Subcutaneous abdominal adipose tissue (tissue), 5 donors: ENCODE data around the gene NDUFAF5.
A peak's percentile ranks its signal among the peaks of the same experiment; 100 is the strongest.

Source experiments
- H3K27ac ChIP-seq: one replicate; pipeline ENCODE4 v1.7.0; 2013; ENCODE audit warnings: low read depth, mild to moderate bottlenecking, inconsistent platforms, low read length, moderate library complexity
- H3K27me3 ChIP-seq, 5 donors: one replicate each; pipeline ENCODE4 v1.7.0; 2013; ENCODE audit warnings: low read length in 5 of 5, inconsistent platforms in 1 of 5; ENCODE audit not compliant: control insufficient read depth in 5 of 5, insufficient read depth in 4 of 5
- H3K36me3 ChIP-seq, 5 donors: one replicate each; pipeline ENCODE4 v1.7.0; 2013; ENCODE audit warnings: low read length in 5 of 5; ENCODE audit not compliant: control insufficient read depth in 5 of 5, insufficient read depth in 5 of 5
- H3K4me1 ChIP-seq, 5 donors: one replicate each; pipeline ENCODE4 v1.7.0; 2013; ENCODE audit warnings: low read length in 5 of 5, mild to moderate bottlenecking in 3 of 5, moderate library complexity in 1 of 5; ENCODE audit not compliant: control insufficient read depth in 5 of 5, insufficient read depth in 5 of 5
- H3K4me3 ChIP-seq, 5 donors: one replicate each; pipeline ENCODE4 v1.7.0; 2013; ENCODE audit warnings: low read length in 5 of 5, low read depth in 1 of 5
- H3K9ac ChIP-seq, 5 donors: one replicate each; pipeline ENCODE4 v1.7.0; 2013; ENCODE audit warnings: low read length in 5 of 5, mild to moderate bottlenecking in 4 of 5, moderate library complexity in 3 of 5
- H3K9me3 ChIP-seq, 5 donors: one replicate each; pipeline ENCODE4 v1.7.0; 2013; ENCODE audit warnings: low read length in 5 of 5; ENCODE audit not compliant: control insufficient read depth in 5 of 5
- donor health status: healthy.
- donor health status: healthy.
- donor health status: healthy.
- donor health status: healthy.
- donor health status: healthy.

The NDUFAF5 gene

GRCh38 chr20:13862245-13862644 is 77.4 kb downstream of the NDUFAF5 start:
- Histone ChIP-seq H3K9me3 (no peaks in the 10 kb centered on the region), H3K36me3 (no peaks in the 10 kb centered on the region), H3K27ac (no peak overlapping the region), H3K27me3 (no peaks in the 10 kb centered on the region), H3K9ac (no peak overlapping the region), H3K4me3 (no peak overlapping the region), H3K4me1 (peaks cover 7 to 26% (median 16%) of the 10 kb centered on the region in 5 donors)

GRCh38 chr20:13863244-13863643 is 78.4 kb downstream of the NDUFAF5 start:
- no peaks in the 10 kb centered on the region for H3K36me3 ChIP-seq
- H3K9ac ChIP-seq = no peak overlapping the region

GRCh38 chr20:13865156-13865555 is 80.3 kb downstream of the NDUFAF5 start:
- Histone ChIP-seq H3K9ac (no peak overlapping the region), H3K27ac (peak overlapping the region; percentile 46), H3K36me3 (no peaks in the 10 kb centered on the region), H3K9me3 (no peaks in the 10 kb centered on the region), H3K4me3 (no peak overlapping the region), H3K27me3 (no peaks in the 10 kb centered on the region), H3K4me1 (peaks cover 8 to 43% (median 25%) of the 10 kb centered on the region in 5 donors)

More at GRCh38 chr20:13863244-13863643, 78.4 kb downstream of the NDUFAF5 start:
- no peaks in the 10 kb centered on the region for H3K9me3 ChIP-seq
- no peaks in the 10 kb centered on the region for H3K27me3 ChIP-seq
- no peak overlapping the region for H3K4me3 ChIP-seq
- peaks cover 7 to 24% (median 15%) of the 10 kb centered on the region in 5 donors for H3K4me1 ChIP-seq
- H3K27ac ChIP-seq = no peak overlapping the region

- no peaks in the 10 kb centered on the region for H3K27me3 ChIP-seq
- H3K27ac ChIP-seq = peak overlapping the region; percentile 46
- no peak overlapping the region for H3K4me3 ChIP-seq
- H3K9ac ChIP-seq = no peak overlapping the region
- H3K9me3 ChIP-seq = no peaks in the 10 kb centered on the region
- H3K4me1 ChIP-seq = peaks cover 8 to 47% (median 25%) of the 10 kb centered on the region in 5 donors
- H3K36me3 ChIP-seq = no peaks in the 10 kb centered on the region
Observed at GRCh38 chr20:13865791-13866351, 81.0 kb downstream of the NDUFAF5 start.

- Histone ChIP-seq H3K27ac (peak overlapping the region; percentile 68), H3K36me3 (no peaks in the 10 kb centered on the region), H3K9me3 (no peaks in the 10 kb centered on the region), H3K27me3 (no peaks in the 10 kb centered on the region), H3K4me3 (no peak overlapping the region), H3K4me1 (peaks cover 8 to 47% (median 25%) of the 10 kb centered on the region in 5 donors), H3K9ac (no peak overlapping the region)
Observed at GRCh38 chr20:13868331-13868730, 83.5 kb downstream of the NDUFAF5 start.

- H3K9me3 ChIP-seq = no peaks in the 10 kb centered on the region
- no peaks in the 10 kb centered on the region for H3K36me3 ChIP-seq
- H3K4me3 ChIP-seq = no peak overlapping the region
- H3K27ac ChIP-seq = peak overlapping the region; percentile 73
- H3K27me3 ChIP-seq = no peaks in the 10 kb centered on the region
- peak overlapping the region in 1 of 5 donors; percentile 18 for H3K9ac ChIP-seq
- H3K4me1 ChIP-seq = peaks cover 8 to 44% (median 25%) of the 10 kb centered on the region in 5 donors
Observed at GRCh38 chr20:13870170-13870748, 85.4 kb downstream of the NDUFAF5 start.
